Measurements from ENCODE around the gene PDIK1L. TPM values are rescaled to one million over a fixed set of nuclear protein-coding genes. Genes with fewer than 3 reads are reported as not detected.

The PDIK1L gene
- total and polyA plus RNA-seq, 4 donors = 3.2 to 9.2 (median 4.8) TPM

DNA sequence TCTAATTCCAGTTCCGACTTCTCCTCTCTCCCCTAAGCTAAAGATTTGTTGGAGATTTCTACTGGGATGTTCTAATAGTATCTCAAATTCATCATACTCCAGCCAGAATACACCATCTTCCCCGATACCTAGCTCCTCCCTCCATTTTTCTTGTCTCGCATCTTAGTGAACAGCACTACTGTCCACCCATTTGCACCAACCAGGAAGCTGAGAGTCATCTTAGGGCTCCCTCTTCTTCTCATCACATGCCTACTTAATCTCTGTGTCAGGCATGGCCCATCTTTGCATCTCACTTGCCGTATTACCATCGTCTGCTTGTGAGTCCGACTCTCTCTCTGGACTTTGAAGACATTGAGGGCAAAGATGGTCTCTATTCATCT is 40.7 kb upstream of the PDIK1L start (continued):
- no peak for TF ChIP-seq TAF1 (conservative IDR thresholded peaks at IDR 0.05)

DNA sequence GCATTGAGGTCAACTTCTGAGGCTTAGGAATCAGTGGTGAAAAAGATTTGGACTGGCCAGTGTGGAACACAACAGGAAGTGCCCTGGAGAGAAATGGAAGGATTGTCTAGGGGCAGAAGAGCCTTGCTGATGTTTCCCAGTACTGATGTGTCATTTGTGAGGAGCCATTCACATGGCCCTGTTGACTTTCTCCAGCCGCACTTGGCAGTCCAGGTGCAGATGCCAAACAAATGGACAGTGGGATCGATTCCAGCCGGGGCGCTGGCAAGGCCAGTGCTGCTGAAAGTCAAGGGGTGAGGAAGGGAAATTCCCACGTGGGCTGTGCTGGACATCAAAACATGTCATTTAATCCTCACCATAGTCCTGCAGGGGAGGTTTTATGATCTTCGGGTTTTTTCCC is 39.3 kb upstream of the PDIK1L start:
- Histone ChIP-seq H3K36me3 (ENCODE audit: control insufficient read depth in 4 of 4, insufficient read depth in 3 of 4, low read depth in 1 of 4, low read length in 3 of 4) (no peaks in the 10 kb centered on the region), H3K27ac (ENCODE audit: low read depth in 1 of 2, low read length in 2 of 2) (peak overlapping the region; percentile 18 to 23), H3K4me3 (ENCODE audit: low read depth in 1 of 3, low read length in 3 of 3) (no peak overlapping the region), H3K9ac (ENCODE audit: low read depth in 1 of 2, low read length in 2 of 2) (no peak overlapping the region), H3K9me3 (ENCODE audit: control insufficient read depth in 4 of 4, low read length in 3 of 4) (no peaks in the 10 kb centered on the region), H3K27me3 (ENCODE audit: control insufficient read depth in 4 of 4, insufficient read depth in 4 of 4, low read length in 3 of 4) (no peaks in the 10 kb centered on the region), H3K4me1 (ENCODE audit: control insufficient read depth in 4 of 4, insufficient read depth in 4 of 4, low read length in 3 of 4) (peaks cover 5 to 27% (median 21%) of the 10 kb centered on the region in 4 donors)
- no peak for DNase-seq (ENCODE audit: low spot score)
- no peak for TF ChIP-seq NR2F2 (IDR thresholded peaks at IDR 0.05)
- peak; percentile 41 to 72 for TF ChIP-seq RXRA (IDR thresholded peaks at IDR 0.05)
- TF ChIP-seq, protein P1, sequence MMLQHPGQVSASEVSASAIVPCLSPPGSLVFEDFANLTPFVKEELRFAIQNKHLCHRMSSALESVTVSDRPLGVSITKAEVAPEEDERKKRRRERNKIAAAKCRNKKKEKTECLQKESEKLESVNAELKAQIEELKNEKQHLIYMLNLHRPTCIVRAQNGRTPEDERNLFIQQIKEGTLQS (IDR thresholded peaks at IDR 0.05) = no peak
- TF ChIP-seq EGR1 (IDR thresholded peaks at IDR 0.05; ENCODE audit: low read depth in 2 of 2) = peak in 1 of 2 donors; percentile 22
- TF ChIP-seq, protein P2, sequence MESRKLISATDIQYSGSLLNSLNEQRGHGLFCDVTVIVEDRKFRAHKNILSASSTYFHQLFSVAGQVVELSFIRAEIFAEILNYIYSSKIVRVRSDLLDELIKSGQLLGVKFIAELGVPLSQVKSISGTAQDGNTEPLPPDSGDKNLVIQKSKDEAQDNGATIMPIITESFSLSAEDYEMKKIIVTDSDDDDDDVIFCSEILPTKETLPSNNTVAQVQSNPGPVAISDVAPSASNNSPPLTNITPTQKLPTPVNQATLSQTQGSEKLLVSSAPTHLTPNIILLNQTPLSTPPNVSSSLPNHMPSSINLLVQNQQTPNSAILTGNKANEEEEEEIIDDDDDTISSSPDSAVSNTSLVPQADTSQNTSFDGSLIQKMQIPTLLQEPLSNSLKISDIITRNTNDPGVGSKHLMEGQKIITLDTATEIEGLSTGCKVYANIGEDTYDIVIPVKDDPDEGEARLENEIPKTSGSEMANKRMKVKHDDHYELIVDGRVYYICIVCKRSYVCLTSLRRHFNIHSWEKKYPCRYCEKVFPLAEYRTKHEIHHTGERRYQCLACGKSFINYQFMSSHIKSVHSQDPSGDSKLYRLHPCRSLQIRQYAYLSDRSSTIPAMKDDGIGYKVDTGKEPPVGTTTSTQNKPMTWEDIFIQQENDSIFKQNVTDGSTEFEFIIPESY (IDR thresholded peaks at IDR 0.05) = peak; percentile 33
- no peak for TF ChIP-seq TAF1 (conservative IDR thresholded peaks at IDR 0.05)
- TF ChIP-seq FOXA2 (IDR thresholded peaks at IDR 0.05) = peak; percentile 90
- TF ChIP-seq YY1 (IDR thresholded peaks at IDR 0.05) = peak; percentile 63
- TF ChIP-seq HNF4A (conservative IDR thresholded peaks at IDR 0.05) = peak; percentile 44 to 62
- TF ChIP-seq JUND (IDR thresholded peaks at IDR 0.05) = peak in 1 of 2 donors; percentile 64
- TF ChIP-seq SP1 (IDR thresholded peaks at IDR 0.05) = peak; percentile 51
- TF ChIP-seq, protein P3, sequence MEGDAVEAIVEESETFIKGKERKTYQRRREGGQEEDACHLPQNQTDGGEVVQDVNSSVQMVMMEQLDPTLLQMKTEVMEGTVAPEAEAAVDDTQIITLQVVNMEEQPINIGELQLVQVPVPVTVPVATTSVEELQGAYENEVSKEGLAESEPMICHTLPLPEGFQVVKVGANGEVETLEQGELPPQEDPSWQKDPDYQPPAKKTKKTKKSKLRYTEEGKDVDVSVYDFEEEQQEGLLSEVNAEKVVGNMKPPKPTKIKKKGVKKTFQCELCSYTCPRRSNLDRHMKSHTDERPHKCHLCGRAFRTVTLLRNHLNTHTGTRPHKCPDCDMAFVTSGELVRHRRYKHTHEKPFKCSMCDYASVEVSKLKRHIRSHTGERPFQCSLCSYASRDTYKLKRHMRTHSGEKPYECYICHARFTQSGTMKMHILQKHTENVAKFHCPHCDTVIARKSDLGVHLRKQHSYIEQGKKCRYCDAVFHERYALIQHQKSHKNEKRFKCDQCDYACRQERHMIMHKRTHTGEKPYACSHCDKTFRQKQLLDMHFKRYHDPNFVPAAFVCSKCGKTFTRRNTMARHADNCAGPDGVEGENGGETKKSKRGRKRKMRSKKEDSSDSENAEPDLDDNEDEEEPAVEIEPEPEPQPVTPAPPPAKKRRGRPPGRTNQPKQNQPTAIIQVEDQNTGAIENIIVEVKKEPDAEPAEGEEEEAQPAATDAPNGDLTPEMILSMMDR (IDR thresholded peaks at IDR 0.05; ENCODE audit: low read depth, low read length, missing input control) = no peak
- peak; percentile 92 for TF ChIP-seq FOXA1 (IDR thresholded peaks at IDR 0.05)
- TF ChIP-seq REST (IDR thresholded peaks at IDR 0.05) = no peak
- TF ChIP-seq HNF4G (IDR thresholded peaks at IDR 0.05) = no peak
- TF ChIP-seq, protein P4, sequence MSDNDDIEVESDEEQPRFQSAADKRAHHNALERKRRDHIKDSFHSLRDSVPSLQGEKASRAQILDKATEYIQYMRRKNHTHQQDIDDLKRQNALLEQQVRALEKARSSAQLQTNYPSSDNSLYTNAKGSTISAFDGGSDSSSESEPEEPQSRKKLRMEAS (IDR thresholded peaks at IDR 0.05) = peak; percentile 72
- TF ChIP-seq RAD21 (IDR thresholded peaks at IDR 0.05) = no peak
- peak in 1 of 2 donors; percentile 16 for TF ChIP-seq GABPA (IDR thresholded peaks at IDR 0.05 in 1 of 2, conservative IDR thresholded peaks at IDR 0.05 in 1 of 2)
- WGBS = 16% methylated on average over 6 of the region's 6 CpGs

Measured in liver (tissue), 9 donors.